Putamen (tissue), 1 donor: ENCODE measurements around the gene PAWR.
"Not testable (repeated sequence)": the region's sequence is repeated elsewhere in the genome, so short reads cannot be mapped to it uniquely, and the experiment has no call there.

Source experiments
- DNase-seq: peaks from one replicate; pipeline ENCODE4 v3.0.0-alpha.2; 2016; ENCODE audit warnings: low spot score

PAWR gene

GRCh38 chr12:79686171-79686570 is 4.6 kb downstream of the PAWR start:
- DNase-seq, result no peak

- DNase-seq, result no peak
Measured at GRCh38 chr12:79685068-79685467, 5.7 kb downstream of the PAWR start.

DNA sequence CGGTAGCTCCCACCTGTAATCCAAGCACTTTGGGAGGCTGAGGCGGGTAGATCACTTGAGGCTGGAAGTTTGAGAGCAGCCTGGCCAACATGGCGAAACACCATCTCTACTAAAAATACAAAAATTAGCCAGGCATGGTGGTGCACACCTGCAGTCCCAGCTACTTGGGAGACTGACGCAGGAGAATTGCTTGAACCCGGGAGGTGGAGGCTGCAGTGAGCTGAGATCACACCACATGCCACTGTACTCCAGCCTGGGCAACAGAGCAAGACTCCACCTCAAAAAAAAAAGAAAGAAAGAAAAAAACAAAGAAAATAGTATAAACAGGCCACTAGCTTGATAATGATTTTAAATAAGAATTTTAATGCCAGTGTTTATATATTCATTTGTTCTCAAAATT is 6.4 kb downstream of the PAWR start:
- DNase-seq, result not testable (repeated sequence)

DNA sequence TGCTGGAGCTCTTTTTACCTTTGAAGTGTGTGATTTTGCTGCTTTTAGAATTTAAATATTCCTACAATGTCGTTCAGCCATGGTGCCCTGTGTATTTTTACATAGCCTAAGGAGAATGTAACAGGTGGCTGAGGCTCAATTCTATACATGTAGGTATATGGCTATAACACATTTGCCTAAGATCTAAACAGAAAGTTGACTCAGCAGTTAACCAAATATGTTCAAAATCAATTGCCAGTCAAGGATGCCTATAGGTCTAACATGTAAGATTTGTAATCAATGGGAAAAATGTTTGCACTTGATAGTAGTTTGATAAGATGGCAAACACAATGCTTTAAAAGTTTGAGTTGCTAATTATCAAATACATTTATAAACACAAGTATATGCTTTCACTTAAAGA is 8.2 kb downstream of the PAWR start:
- no peak for DNase-seq

DNA sequence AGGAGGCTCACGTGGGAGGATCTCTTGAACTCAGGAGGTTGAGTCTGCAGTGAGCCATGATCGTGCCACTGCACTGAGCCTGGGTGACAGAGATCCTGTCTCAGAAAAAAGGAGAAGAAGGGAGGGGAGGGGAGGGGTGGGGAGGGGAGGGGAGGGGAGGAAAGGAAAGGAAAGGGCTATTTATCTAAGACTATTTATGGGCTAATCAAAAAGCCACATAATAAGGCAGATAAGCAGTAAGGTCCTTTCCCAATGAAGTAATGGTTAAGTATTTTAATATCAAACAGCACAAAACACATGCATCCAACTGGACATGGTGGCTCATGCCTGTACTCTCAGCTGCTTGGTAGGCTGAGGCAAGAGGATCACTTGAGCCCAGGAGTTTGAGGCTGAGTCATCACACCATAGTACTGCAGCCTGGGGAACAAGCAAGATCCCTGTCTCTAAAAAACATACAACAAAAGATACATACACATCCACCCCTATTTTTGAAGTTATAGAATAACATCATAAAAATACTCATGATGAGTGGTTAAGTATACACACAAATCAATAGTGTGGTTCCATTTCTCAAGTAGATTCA is 9.7 kb downstream of the PAWR start:
- DNase-seq, result no peak

DNA sequence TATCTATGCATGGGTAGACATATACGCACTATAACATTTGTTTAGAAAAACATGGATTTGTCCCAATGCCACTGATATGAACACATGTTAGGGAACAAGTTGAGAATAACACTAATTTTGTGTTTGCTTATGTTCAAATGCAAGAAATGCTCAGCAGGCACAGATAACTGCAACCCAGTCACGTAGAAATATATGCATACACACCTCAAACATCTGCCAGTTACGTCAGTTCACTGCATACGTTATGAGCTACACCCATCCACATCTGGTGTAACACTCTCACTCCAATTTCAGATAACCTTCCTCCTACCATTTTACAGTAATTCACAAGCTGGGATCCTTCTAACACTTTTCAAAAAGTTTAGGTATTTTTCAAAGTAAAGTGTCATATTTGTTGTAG is 10.7 kb downstream of the PAWR start:
- no peak for DNase-seq

DNA sequence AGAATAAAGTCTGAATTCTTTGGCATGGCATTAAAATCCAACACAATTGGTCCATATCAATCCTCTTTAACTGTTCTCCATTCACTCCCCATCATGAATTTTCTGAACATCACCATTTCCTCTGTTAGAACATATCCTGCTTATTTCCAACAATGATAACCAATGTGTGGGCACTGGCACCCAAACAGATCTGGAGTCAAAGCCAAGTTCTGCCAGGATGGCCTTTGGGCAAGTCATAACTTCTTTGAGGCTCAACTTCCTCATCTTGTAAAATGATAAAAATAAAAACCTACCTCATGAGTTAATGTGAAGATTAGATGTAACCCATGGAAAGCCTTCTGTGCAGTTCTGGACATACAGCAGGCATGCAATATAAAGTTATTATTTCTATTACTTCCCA is 12.5 kb downstream of the PAWR start:
- DNase-seq, result no peak

DNA sequence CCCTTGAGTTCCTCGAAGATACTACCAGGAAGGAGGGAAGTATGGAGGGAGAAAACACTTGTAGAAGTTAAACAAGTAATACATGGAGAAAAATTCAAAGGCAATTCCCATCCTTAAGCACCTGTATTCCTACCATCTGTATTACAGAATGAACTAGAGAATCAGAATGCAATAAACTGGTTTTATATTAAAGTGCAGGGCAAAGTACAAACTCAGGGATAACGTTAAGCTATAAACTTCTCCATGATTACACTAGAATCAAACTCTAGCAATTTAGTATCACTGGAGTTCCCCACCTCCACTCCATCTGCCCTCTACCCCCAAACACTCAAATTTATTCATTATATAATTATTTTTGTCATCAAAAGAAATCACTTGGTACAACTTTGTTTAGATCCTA is 13.1 kb downstream of the PAWR start:
- DNase-seq, result no peak

DNA sequence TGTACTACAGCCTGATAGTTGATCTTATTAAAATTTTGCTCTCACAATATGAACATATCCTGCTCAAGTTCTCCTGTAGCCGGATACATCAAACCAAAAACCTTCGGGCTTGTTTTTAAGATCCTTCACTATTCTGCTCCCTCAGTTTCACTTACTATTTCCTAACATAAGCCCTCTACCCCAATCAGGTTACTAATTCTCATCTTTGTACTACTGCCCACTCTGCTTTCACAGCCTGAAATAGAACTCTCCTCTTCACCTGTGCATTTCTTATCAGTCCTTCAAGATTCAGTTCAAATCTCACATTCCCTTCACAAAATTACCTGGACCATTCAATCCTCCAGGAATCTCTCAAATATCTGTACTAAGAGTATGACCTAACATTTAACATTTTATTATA is 14.2 kb downstream of the PAWR start:
- no peak for DNase-seq

- DNase-seq, result no peak
Measured at GRCh38 chr12:79674629-79675028, 16.1 kb downstream of the PAWR start.

- DNase-seq, result no peak
Measured at GRCh38 chr12:79673354-79673753, 17.4 kb downstream of the PAWR start.

DNA sequence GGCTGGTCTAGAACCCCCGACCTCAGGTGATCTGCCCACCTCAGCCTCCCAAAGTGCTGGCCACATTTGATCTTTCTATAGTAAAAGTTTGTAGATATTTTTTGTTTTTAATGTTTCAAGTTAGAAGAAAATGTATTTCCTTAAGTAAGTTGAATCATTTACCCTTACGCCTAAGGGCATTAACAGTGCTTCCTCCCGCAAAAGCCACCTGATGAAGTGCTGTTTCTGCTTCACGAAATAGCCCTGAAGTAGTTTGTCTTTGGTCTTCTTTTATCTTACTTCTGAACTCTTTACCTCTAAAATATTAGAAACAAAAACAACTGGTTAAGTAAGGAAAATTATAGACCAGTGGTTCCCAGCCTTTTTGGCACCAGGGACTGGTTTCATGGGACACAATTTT is 22.7 kb downstream of the PAWR start:
- no peak for DNase-seq

GRCh38 chr12:79665212-79665887 is 25.4 kb downstream of the PAWR start:
- DNase-seq, result no peak

GRCh38 chr12:79664518-79664917 is 26.2 kb downstream of the PAWR start:
- DNase-seq, result no peak

DNA sequence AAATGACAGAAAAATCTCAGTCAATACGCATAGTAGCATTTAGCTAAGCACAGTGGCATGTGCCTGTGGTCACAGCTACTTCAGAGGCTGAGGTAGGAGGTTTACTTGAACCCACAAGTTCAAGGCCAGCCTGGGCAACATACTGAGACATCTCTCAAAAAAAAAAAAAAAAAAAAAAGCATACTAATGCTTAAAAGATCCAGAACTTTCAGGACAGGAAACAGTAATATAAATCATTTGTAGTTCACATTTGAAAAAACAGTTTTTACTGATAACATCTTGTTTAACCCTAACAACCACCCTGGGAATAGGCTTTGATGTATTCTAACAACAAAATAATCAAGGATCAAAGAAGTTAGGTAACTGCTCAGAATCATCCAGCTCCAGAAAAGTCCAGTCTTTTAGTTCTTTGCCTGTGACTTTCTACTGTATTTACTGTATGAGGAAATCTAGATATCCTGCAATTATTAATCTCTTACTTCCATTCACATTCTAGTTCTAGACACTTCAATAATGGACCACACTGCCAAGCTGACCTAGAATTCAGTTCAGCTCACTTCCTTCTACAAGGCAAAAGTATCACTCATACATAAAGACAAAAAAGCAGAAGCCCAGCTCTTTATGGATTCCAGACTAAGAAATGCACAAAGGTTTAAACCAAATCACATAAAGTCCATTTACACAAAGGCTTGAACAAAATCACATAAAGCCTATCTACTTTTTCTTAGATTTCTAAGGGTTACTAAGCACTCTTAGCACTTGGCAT is 28.5 kb downstream of the PAWR start:
- DNase-seq, result no peak

GRCh38 chr12:79661629-79662028 is 29.1 kb downstream of the PAWR start:
- no peak for DNase-seq

DNA sequence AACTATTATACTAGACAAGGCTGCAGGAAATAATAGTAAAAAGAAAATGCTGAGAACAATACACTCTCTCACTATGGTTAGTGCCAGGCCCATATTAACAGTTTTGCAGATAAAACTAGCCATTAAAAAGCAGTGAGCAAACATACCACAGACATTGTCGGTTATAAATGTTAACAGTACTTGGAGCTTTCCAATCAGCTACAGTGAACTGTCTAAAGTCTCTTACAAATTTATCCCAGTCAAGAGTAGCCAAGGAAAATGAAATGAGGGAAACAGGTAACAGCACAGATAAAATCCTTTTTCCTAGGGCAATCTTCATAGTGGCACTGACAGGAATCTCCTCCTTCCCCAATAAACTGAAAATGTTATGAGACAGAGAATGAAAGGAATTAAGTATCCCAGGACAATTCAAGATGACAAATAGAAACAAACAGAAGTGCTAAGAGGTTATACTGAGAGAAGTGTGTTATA is 30.8 kb downstream of the PAWR start:
- DNase-seq, result no peak

- no peak for DNase-seq
Measured at GRCh38 chr12:79658221-79658620, 32.5 kb downstream of the PAWR start.

- DNase-seq, result no peak
Measured at GRCh38 chr12:79657136-79657535, 33.6 kb downstream of the PAWR start.

DNA sequence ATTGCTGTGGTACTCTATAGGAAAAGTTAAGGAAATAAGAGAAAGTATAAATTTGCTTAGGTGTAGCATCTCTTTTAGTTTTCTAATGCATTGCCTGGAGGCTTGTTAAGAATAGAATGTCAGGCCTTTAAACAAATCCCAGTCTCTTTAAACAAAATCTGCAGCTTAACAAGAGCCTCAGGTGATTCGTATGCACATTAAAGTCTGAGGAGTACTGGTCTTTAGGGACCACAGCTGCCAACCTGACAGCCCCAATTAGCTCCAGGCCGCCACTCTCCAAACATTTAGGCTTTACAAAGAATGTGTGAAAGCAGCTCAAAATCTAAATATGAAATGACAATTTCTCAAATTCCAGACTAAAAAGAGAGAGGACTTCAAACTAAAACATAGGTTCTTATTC is 35.7 kb downstream of the PAWR start:
- no peak for DNase-seq

DNA sequence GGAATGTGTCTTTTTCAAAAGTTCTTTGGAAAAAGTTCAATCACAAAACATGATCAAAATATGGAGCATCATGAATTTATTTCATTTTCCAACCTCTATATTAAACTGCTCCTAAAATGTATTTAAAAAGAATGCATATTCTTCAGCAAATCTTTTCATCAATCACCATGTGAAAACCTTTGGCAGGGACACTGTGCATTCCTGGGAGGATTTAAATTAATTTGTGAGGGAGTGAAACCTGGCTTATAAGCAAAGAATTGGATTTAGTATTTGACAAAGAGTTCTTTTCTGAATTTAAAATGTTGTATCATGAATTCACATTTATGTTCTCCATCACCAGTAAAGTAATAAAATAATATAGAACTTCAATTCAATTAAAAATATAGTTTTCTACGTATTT is 38.2 kb downstream of the PAWR start:
- DNase-seq, result no peak

GRCh38 chr12:79650440-79650839 is 40.3 kb downstream of the PAWR start:
- no peak for DNase-seq

GRCh38 chr12:79648881-79649280 is 41.9 kb downstream of the PAWR start:
- no peak for DNase-seq
